ENCODE data around the gene POLG. TPM values are rescaled to one million over a fixed set of nuclear protein-coding genes. Genes with fewer than 3 reads are reported as not detected.

Gene POLG
- total and polyA plus RNA-seq, 8 donors, result 19.3 to 52.0 (median 25.8) TPM

- FAIRE-seq, result no peak
These were observed 29.1 kb upstream of the POLG start for GRCh38 chr15:89363770-89364169.

GRCh38 chr15:89363133-89363532, 28.5 kb upstream of the POLG start:
- no peak for TF ChIP-seq CTCF (IDR thresholded peaks at IDR 0.05)
- no peak overlapping the region for H3K27ac ChIP-seq
- H3K9me3 ChIP-seq, result no peaks in the 10 kb centered on the region
- H3K4me3 ChIP-seq, result no peak overlapping the region
- WGBS, 2 donors, result 28 to 32% methylated on average over 6 of the region's 6 CpGs
- intact Hi-C loops (cut with DNase I), result loop anchor here in 2 of 3 donors (5.0 kb wide), 2 partner anchors 59 to 64 kb away; no protein-coding TSS in a partner anchor
- DNase-seq, result no peak
- no peaks in the 10 kb centered on the region for H3K36me3 ChIP-seq
- peaks cover 0 to 12% (median 9%) of the 10 kb centered on the region in 3 donors for H3K4me1 ChIP-seq
- H3K27me3 ChIP-seq, result peaks cover 0 to 84% (median 25%) of the 10 kb centered on the region in 4 donors
- ATAC-seq, result no peak
- FAIRE-seq, result no peak

More at GRCh38 chr15:89363770-89364169, 29.1 kb upstream of the POLG start:
- 34 to 51% methylated on average over 4 of the region's 4 CpGs for WGBS, 2 donors
- peaks cover 0 to 84% (median 28%) of the 10 kb centered on the region in 4 donors for H3K27me3 ChIP-seq
- H3K4me1 ChIP-seq, result peaks cover 0 to 10% (median 9%) of the 10 kb centered on the region in 3 donors
- intact Hi-C loops (cut with DNase I), result loop anchor here in 2 of 3 donors (5.0 kb wide), 2 partner anchors 59 to 64 kb away; no protein-coding TSS in a partner anchor
- TF ChIP-seq CTCF (IDR thresholded peaks at IDR 0.05), result no peak
- ATAC-seq, result no peak
- H3K36me3 ChIP-seq, result no peaks in the 10 kb centered on the region
- H3K4me3 ChIP-seq, result no peak overlapping the region
- DNase-seq, result no peak
- no peak overlapping the region for H3K27ac ChIP-seq
- H3K9me3 ChIP-seq, result no peaks in the 10 kb centered on the region

- peak in 1 of 6 donors; percentile 76 for DNase-seq
- 4% methylated on average over 46 to 73 of the region's 73 CpGs for WGBS, 2 donors
- H3K36me3 ChIP-seq, result no peaks in the 10 kb centered on the region
- H3K4me3 ChIP-seq, result peak overlapping the region in 1 of 4 donors; percentile 28
- peaks cover 0 to 12% (median 9%) of the 10 kb centered on the region in 3 donors for H3K4me1 ChIP-seq
- no peak for FAIRE-seq
- no peaks in the 10 kb centered on the region for H3K9me3 ChIP-seq
- H3K27ac ChIP-seq, result no peak overlapping the region
- intact Hi-C loops (cut with DNase I), result loop anchor here in 2 of 3 donors (5.0 kb wide), 2 partner anchors 60 to 65 kb away; no protein-coding TSS in a partner anchor
- no peak for ATAC-seq
- peaks cover 0 to 82% (median 23%) of the 10 kb centered on the region in 4 donors for H3K27me3 ChIP-seq
- TF ChIP-seq CTCF (IDR thresholded peaks at IDR 0.05), result no peak
These were observed 27.8 kb upstream of the POLG start for GRCh38 chr15:89362203-89363101.

GRCh38 chr15:89361451-89362202, 27.0 kb upstream of the POLG start:
- TF ChIP-seq CTCF (IDR thresholded peaks at IDR 0.05), result no peak
- WGBS, 2 donors, result 9 to 10% methylated on average over 38 to 41 of the region's 41 CpGs
- Histone ChIP-seq H3K9me3 (no peaks in the 10 kb centered on the region), H3K27ac (no peak overlapping the region), H3K36me3 (no peaks in the 10 kb centered on the region), H3K4me1 (peaks cover 5 to 12% (median 9%) of the 10 kb centered on the region in 3 donors), H3K4me3 (peak overlapping the region in 1 of 4 donors; percentile 28), H3K27me3 (peaks cover 0 to 74% (median 22%) of the 10 kb centered on the region in 4 donors)
- DNase-seq (peak; percentile 64 to 94 (median 83)), ATAC-seq (peak; percentile 64 to 77 (median 72)), FAIRE-seq (no peak)
- intact Hi-C loops (cut with DNase I), result loop anchor here in 2 of 3 donors (5.0 kb wide), 2 partner anchors 61 to 66 kb away; no protein-coding TSS in a partner anchor
